Lung (tissue), 12 donors: Measurements from ENCODE around the gene CFAP74. TPM values are rescaled to one million over a fixed set of nuclear protein-coding genes. Genes with fewer than 3 reads are reported as not detected.

Experiments used
- ATAC-seq: fragments of 200-7000 bp; cut with Tn5 transposase; one replicate; pipeline ENCODE4 v1.9.1; 2020; ENCODE audit warnings: moderate number of reproducible peaks; ENCODE audit not compliant: insufficient read depth, low FRiP score
- DNase-seq, 3 donors: peaks; one replicate each; pipeline ENCODE4 v3.0.0-alpha.2; 2013 to 2017
- H3K27ac ChIP-seq, 2 donors: one replicate each; pipeline ENCODE4 v1.5.1; 2013; ENCODE audit warnings: mild to moderate bottlenecking in 2 of 2, moderate library complexity in 2 of 2, control low read depth in 1 of 2, inconsistent platforms in 1 of 2, low read depth in 1 of 2, low read length in 1 of 2
- H3K27me3 ChIP-seq, 3 donors: one replicate each; pipeline ENCODE4 v1.5.1; 2013; ENCODE audit warnings: low read length in 2 of 3; ENCODE audit not compliant: control insufficient read depth in 3 of 3, insufficient read depth in 3 of 3
- H3K36me3 ChIP-seq, 4 donors: one replicate each; pipeline ENCODE4 v1.5.1; 2013; ENCODE audit warnings: low read length in 4 of 4, mild to moderate bottlenecking in 1 of 4, moderate library complexity in 1 of 4; ENCODE audit not compliant: control insufficient read depth in 4 of 4, insufficient read depth in 4 of 4
- H3K4me1 ChIP-seq, 5 donors: one replicate each; pipeline ENCODE4 v1.5.1; 2013; ENCODE audit warnings: low read length in 5 of 5, mild to moderate bottlenecking in 2 of 5, moderate library complexity in 1 of 5; ENCODE audit not compliant: control insufficient read depth in 5 of 5, insufficient read depth in 5 of 5
- H3K4me3 ChIP-seq: one replicate; pipeline ENCODE4 v1.5.1; 2013; ENCODE audit warnings: mild to moderate bottlenecking, control low read depth, moderate library complexity
- H3K9ac ChIP-seq, 2 donors: one replicate each; pipeline ENCODE4 v1.5.1; 2013; ENCODE audit warnings: low read length in 2 of 2, control low read depth in 1 of 2; ENCODE audit not compliant: insufficient read depth in 1 of 2
- H3K9me3 ChIP-seq, 4 donors: one replicate each; pipeline ENCODE4 v1.5.1; 2013; ENCODE audit warnings: low read length in 3 of 4, mild to moderate bottlenecking in 1 of 4, moderate library complexity in 1 of 4; ENCODE audit not compliant: control insufficient read depth in 4 of 4, insufficient read depth in 3 of 4
- CTCF ChIP-seq: IDR thresholded peaks from 2 replicates; pipeline ENCODE4 v1.5.1; 2012; ENCODE audit warnings: mild to moderate bottlenecking; ENCODE audit errors: control extremely low read depth, extremely low read depth
- WGBS, 2 donors: extraction: QIAGEN DNeasy Blood & Tissue Kit; methylation state at CpG; one replicate each; pipeline ENCODE4 v1.1.7; 2013; 5-methylcytosine and 5-hydroxymethylcytosine counted together
- polyA plus RNA-seq, 2 donors: library from polyadenylated mRNA; stranded (reverse); fragments of 200-250 nt; gene quantifications; one replicate each; pipeline ENCODE4 v1.2.1, GENCODE V29; 2013
- total RNA-seq, 2 donors: library from RNA; depleted of rRNA in 1 of 2; stranded (reverse); fragments of >200 nt in 1 of 2; gene quantifications; one replicate each; pipeline ENCODE4 v1.2.1, GENCODE V29; 2014 to 2021
- donor health status: control.
- donor health status: control.
- donor health status: Bipolar disorder and iron deficiency.
- donor health status: healthy.
- donor health status: DM: yes; HTN: yes; CAD: no.

CFAP74 gene
- total and polyA plus RNA-seq, 4 donors = 3.1 to 20.8 (median 5.3) TPM

GRCh38 chr1:1926886-1927660 is 76.5 kb downstream of the CFAP74 start:
- no peaks in the 10 kb centered on the region for H3K9me3 ChIP-seq
- H3K27ac ChIP-seq = no peak overlapping the region
- H3K27me3 ChIP-seq = peaks cover 0 to 4% (median 0%) of the 10 kb centered on the region in 3 donors
- DNase-seq (peak in 1 of 3 donors; percentile 7), ATAC-seq (no peak)
- no peaks in the 10 kb centered on the region for H3K36me3 ChIP-seq
- no peak overlapping the region for H3K9ac ChIP-seq
- no peak for TF ChIP-seq CTCF
- peaks cover 0 to 3% (median 0%) of the 10 kb centered on the region in 5 donors for H3K4me1 ChIP-seq
- no peak overlapping the region for H3K4me3 ChIP-seq
- 81 to 83% methylated on average over 20 to 21 of the region's 21 CpGs for WGBS, 2 donors

DNA sequence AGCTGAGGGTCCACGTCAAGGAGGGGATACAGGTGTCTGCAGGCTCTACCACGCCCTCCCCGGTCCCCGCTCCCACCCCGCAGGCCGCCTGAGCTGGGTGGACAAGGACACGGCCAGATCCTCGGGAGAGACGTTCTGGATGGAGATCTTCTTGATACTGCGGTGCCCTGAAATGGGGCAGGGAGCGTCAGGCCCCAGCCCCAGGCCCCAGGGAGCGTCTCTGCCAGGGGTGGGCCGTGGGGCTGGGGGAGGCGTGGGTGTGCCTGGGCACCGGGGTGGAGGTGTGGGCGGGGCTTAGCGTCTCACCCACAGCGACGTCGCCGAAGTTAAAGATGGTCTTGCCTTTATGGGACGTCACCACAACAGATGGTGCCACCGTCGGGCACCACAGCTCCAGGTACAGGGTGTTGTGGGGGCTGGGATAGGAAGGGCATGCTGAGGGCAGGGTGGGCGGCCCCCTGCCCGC is 77.2 kb downstream of the CFAP74 start:
- no peak for DNase-seq
- no peaks in the 10 kb centered on the region for H3K9me3 ChIP-seq
- WGBS, 2 donors = 83 to 87% methylated on average over 25 to 26 of the region's 26 CpGs
- no peak overlapping the region for H3K4me3 ChIP-seq
- H3K9ac ChIP-seq = no peak overlapping the region
- no peak overlapping the region for H3K27ac ChIP-seq
- H3K4me1 ChIP-seq = peaks cover 0 to 3% (median 0%) of the 10 kb centered on the region in 5 donors
- TF ChIP-seq CTCF = no peak
- no peaks in the 10 kb centered on the region for H3K36me3 ChIP-seq
- no peak for ATAC-seq
- H3K27me3 ChIP-seq = peaks cover 0 to 4% (median 0%) of the 10 kb centered on the region in 3 donors

DNA sequence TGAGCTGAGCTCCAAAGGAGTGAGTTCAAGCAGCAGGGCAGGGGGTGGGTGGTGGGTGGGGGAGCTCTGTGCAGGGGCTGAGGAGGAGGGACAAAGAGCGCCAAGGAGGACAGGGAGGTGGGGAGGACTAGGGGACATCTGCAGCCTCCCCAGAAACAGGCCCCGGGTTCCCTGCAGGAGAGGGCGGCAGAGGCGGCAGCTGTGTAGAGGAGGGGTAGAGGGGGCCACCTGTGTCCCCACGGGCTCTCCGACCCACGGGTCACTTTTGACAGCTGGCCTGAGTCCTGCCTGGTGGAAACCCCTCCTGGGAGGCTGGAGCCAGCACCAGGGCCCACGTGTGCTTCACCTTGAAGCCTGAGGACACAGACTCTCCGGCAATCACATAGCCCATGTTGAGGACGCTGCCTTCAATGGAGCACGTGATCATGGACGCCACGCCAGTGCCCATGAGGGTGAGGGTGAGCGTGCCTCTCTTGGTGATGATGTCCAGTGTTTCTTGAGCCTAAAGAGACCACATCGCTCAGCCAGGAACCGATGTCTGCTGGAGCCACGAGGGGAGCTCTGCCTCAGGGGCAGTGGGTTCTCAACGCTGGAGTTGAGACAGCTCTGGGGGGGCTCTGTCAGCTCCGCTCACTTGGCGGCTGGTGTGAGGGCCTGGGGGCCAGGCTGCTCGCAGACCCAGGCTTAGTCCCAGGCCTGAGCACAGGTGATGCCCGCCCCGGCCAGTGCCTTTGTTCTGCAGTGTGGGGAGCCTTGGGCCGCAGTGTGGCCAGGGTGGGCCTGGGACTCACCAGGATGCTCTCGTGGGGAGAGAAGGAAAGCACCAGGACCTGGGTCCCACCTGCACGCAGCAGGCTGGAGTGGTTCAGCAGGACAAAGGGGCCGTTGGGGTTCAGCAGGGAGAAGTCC is 77.9 kb downstream of the CFAP74 start:
- TF ChIP-seq CTCF = no peak
- no peak overlapping the region for H3K4me3 ChIP-seq
- DNase-seq (no peak), ATAC-seq (no peak)
- H3K9me3 ChIP-seq = no peaks in the 10 kb centered on the region
- WGBS, 2 donors = 88 to 89% methylated on average over 27 of the region's 27 CpGs
- H3K4me1 ChIP-seq = peaks cover 0 to 3% (median 0%) of the 10 kb centered on the region in 5 donors
- H3K27ac ChIP-seq = no peak overlapping the region
- no peak overlapping the region for H3K9ac ChIP-seq
- H3K36me3 ChIP-seq = no peaks in the 10 kb centered on the region
- H3K27me3 ChIP-seq = peaks cover 0 to 4% (median 0%) of the 10 kb centered on the region in 3 donors
